Stimulated activated CD4-positive, alpha-beta T cell treated with anti-CD3 and anti-CD28 coated beads, Interleukin-2, amount 100 ng/mL, for 48 hours (primary cell): ENCODE results near the gene TMEM63A.
A peak's percentile ranks its signal among the peaks of the same experiment; 100 is the strongest.
"Not testable (repeated sequence)": the region's sequence is repeated elsewhere in the genome, so short reads cannot be mapped to it uniquely, and the experiment has no call there.

Experiments
- DNase-seq, 2 donors: peaks; one replicate each; pipeline ENCODE4 v3.0.0-alpha.2; 2020

TMEM63A gene

DNA sequence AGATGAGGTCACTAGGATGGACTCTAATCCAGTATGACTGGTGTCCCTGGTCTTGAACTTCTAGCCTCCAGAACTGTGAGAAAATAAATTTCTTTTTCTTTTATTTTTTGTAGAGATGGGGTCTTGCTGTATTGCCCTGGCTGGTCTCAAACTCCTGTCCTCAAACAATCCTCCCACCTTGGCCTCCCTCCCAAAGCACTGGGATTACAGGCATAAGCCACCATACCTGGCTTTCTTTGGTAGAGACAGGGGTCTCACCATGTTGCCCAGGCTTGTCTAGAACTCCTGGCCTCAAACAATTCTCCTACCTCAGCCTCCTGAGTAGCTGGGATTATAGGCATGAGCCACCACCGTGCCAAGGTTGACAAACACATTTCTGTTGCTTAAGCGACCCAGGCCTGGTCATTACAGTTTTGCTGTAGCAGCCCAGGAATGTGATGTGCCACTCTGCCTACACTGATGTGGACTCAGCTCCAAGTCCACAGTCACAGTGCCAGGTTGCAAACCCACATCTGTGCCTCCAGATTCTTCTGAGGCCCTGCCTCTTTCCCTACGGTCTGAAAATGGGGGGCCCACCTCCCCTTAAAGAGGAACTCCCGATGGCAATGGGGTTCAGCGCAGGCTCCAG, 25.9 kb upstream of the TMEM63A start:
- no peak for DNase-seq

DNA sequence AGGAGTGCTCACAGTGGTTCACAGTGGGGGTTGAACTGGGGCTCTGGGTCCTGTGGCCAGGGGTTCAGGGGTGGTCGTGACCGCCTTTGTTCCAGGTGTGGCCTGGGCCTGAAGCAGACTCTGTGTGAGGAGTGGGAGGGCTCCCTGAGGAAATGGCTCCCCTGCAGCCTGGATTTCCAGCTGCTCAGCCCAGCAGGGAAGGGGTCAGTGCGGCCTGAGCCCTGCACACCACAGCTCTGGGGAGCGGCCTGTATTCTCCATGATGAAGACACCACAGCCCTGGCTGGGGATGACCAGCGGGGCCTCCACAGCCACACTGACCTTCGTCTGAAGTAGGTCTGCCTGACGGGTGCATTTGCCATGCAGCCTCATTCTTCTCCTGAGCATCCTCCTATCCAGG, 25.2 kb upstream of the TMEM63A start:
- DNase-seq, result no peak

DNA sequence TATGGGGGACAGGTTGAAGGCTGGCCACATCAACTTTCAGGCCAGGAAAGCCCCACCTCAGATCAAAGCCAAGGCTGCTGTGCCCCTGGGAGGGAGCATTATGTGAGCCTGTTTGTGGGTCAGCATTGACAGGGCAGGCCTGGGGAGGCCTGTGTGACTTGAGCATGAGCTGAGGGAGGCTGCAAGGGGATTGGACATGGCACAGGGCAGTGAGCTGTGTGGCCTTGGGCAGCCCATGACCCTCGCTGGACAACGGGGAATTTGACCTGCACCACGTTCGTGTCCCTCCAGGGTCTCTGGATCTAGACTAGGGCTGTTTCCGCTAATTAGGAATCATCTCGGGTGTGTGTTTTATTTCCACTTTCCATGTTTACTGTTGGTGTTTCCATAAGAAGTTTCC, 24.3 kb upstream of the TMEM63A start:
- no peak for DNase-seq

DNA sequence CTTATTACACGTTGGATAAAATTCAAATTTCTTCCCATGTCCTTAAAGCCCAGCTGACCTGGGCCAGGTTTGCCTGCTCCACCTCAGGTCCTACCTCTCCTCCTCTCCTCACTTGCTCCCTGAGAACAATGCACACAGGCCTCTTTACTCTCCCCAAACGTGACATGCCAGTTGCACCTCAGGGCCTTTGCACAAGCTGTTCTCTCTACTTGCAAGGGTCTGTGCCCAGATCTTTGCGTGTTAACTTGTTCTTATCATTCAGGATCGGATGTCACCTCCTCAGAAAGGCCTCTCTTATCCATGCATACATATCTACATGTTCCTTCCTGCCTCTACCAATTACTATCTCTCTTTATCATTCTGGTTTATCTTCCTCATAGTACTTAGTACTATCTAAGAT, 21.4 kb upstream of the TMEM63A start:
- no peak for DNase-seq

DNA sequence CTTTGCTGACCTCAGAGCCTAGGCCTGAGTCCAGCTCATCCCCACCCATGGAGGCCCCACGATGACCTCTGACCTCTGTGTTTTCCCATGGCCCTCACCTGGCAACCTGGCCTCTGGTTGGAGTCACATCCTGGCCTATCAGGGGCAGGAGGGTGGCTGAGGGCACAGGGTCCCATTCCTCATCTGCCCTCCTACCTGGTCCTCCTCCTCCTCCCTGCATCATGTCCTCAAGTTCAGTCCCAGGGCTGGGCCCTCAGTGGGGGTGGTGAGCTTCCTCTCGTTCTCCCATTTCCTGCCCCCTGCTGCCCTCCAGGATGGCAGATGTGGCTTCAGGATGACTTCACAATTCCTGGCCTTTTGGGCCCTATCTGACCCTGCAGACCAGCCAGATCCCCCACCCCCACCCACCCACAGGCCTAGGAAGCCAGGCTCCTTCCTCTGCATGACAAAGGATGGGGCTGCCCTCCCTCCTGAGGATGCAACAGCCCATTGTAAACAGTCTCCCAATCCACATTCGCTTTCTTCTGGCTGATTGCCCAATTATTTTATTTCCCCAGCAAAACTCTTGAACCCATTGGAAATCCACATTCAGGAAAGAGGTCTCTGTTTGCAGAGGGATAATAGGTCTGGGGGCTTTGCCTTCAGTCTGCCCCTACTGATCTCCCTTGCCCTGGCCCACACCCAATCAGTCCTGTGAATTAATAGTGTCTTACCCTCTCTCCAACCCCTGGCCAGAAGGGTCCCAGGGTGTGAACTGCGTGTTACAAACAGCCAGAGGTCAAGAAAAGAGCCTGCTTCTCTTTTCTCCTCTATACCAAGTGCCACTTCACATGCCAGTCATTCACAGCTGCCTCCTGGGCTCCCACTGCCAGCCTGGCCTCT, 17.1 kb upstream of the TMEM63A start:
- DNase-seq, result no peak

DNA sequence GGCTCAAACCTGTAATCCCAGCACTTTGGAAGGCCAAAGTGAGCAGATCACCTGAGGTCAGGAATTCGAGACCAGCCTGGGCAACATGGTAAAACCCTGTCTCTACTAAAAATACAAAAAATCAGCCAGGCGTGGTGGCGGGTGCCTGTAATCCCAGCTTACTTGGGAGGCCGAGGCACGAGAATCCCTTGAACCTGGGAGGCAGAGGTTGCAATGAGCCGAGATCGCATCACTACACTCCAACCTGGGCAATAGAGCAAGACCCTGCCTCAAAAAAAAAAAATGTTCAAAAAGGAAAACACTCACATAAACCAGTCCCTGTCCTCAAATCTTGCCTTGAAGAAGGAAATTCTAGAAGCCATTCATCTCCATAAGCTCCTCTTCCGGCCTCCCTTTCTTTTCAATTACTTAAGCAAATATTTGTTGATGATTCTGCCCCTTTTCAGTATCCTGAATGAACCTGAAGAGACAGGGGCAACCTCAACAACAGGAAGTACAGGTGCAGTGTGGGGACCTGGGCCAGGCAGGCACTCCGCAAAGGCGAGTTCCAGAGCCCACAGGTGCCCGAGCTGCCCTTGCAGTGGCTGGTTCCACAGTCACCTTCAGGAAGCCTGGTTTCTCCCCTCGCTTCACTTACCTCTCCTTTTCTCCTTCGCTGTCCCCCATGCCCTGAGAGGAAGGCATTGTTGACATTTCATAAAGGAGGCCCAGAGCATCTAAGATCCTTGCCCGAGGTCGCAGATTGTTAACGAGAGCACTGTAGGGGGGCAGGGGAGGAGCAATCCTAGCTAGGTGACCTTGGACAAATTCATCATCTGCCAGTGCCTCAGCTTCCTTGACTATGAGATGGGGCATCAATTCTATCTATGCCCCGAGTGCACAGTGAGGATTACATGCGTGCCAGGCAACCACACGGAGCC, 15.7 kb upstream of the TMEM63A start:
- DNase-seq, result no peak

DNA sequence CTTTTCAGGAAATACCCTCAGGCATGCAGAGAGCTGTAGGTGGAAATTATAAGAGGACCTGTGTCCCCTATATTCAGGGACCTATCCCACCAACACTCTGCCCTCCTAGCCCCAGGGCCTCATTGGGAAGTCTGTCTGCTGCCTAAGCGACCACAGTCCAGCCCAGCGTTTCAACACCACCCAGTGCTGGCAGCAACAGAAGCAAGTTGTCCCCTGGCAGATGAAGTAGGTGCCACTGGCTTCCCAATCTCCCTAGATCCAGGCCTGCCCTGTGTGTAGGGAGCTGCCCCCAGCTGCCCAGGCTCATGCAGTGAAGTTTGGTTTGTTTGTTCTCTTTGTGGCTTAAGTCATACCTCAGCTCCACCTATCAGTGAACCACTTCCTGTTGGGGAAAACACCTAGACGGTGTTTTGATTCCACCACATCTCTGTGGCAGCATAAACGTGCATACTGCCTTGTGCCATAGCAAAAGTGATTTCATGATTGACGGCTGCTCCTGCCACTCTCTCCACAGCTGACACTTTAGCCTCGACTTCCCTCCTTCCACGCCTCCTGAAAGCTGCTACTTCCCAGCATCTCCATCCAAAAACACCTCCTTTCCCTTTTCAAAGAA, 14.9 kb upstream of the TMEM63A start:
- DNase-seq, result peak; percentile 44 to 52

DNA sequence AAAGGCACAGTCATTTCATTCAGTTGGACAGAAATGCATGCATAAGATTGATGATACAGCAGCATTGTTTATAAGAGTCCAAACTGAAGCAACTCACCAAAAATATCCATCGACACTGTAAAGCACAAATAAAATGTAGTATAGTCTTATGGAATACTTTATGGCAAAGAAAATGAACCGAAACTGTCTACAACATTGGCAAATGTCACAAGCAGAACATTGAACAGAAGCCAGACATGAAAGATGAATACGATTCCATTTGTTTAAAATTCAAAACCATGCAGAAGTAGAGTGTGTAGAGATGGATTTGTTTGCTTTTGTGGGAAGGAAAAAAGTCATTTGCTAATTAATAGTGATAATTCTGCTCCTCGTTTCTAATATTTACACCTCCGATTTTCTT, 14.3 kb upstream of the TMEM63A start:
- DNase-seq, result no peak

DNA sequence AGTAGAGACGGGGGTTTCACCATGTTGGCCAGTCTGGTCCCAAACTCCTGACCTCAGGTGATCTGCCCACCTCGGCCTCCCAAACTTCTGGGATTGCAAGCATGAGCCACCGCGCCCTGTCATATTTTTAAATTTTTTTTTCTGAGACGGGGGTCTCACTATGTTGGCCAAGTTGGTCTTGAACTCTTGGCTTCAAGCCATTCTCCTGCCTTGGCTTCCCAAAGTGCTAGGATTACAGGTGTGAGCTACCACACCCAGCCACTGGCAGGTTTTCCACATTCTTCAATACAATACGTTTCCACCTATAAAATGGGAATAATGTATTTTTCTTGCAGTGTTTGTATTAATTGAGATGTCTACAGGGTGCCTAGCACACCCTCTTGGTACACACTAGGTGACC, 10.1 kb upstream of the TMEM63A start:
- no peak for DNase-seq

- no peak for DNase-seq
These were observed 9.2 kb upstream of the TMEM63A start for GRCh38 chr1:225891229-225891972.

DNA sequence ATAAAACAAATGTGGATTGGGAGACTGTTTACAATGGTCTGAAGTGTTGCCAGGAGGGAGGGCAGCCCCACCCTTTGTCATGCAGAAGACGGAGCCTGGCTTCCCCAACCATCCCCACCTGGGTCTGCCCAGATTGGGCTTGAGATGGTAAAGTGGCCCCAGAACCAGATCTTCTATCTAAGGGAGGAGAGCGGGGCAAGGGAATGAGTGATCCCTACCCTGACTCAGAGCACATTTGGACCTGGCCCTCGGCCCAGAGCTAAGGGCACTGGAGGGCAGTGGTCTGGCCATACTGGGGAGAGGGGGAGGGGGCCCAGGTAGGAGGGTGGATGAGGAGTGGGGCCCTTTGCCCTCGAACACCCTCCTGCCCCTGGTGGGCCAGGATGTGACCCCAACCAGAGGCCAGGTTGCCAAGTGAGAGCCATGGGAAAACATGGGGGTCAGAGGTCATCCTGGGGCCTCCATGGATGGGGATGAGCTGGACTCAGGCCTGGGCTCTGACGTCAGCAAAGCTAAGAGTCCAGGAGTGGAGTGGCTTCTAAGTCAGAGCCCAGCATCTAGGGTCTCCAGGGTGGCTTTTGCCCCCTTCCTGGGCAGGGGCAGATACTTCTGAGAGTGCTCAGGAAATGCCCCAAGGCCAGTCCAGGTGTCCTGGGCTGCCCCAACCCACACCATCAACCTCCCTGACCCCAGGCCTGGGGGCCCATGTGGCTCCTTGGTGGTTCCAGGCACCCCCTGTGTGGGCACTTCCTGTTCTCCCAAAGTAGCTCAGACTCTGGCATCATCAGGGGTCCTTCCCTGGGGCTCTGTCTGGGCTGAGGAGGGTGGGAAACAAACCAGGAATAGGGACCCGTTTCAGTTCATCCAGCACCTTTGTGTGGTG, 8.4 kb upstream of the TMEM63A start:
- DNase-seq, result no peak

DNA sequence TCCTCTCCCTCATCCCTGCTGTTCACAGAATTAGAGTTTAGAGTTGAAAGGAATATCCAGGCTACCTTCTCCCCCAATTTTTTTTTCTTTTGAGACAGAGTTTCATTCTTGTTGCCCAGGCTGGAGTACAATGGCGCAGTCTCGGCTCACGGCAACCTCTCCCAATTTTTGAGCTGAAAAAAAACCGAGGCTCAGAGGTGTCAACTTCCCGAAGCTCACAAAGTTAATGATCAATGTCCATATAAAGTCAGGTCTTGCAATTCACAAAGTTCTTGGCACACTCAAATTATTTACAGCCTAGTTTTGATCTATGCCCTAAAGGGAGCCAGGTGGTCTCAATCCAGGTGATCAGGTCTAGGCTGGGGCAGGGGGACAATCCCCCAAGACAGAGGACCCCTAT, 7.6 kb upstream of the TMEM63A start:
- no peak for DNase-seq

- no peak for DNase-seq
These were observed 6.9 kb upstream of the TMEM63A start, which contains the start of gene LEFTY1 for GRCh38 chr1:225888898-225889601. Gene LEFTY1 (minus strand): TSS chr1:225889146. CDS start chr1:225889066, 80 bp downstream.

- no peak for DNase-seq
These were observed 6.2 kb upstream of the TMEM63A start for GRCh38 chr1:225888289-225888897.

DNA sequence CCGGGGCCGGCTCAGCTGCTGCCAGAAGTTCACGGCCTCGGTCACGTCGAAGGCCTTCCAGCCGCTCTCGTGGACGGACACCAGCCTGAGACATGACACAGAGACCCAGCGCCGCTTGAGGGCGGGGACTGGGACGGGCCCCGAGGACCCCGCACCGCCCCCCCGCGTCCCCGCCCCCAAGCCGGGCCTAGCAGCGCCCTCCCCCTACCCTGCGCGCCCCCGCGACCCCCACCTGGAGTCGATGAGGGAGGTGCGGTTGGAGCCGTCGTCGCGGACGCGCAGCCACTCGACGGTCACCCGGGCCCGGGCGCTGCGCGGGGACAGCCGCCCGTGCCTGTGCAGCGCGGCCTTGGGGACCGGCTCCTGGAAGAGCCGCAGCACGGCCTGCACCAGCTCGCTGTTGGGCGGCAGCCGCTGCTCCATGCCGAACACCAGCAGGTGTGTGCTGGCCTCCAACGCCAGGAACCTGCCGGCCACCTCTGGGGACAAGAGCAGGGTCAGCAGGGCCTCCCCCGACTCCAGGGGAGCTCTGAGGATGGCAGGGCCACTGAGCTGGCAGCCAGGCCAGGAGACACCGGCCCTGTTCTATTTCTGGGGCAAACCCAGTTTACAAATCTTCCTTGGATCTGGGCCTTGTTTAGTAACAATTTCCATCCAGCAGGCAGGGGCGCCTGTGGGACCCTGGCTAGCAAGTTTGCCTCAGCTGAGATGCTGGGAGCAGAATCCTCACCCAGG, 5.5 kb upstream of the TMEM63A start:
- DNase-seq, result not testable (repeated sequence)

GRCh38 chr1:225887030-225887314, 4.8 kb upstream of the TMEM63A start:
- no peak for DNase-seq

GRCh38 chr1:225886159-225887029, 4.2 kb upstream of the TMEM63A start:
- DNase-seq, result no peak

- DNase-seq, result no peak
These were observed 3.2 kb upstream of the TMEM63A start for GRCh38 chr1:225885336-225885735.
